Activated naive CD4-positive, alpha-beta T cell treated with anti-CD3 and anti-CD28 coated beads, Interleukin-2, amount 50 U/mL, for 72 hours (primary cell): Measurements from ENCODE around the gene GCN1. TPM values are rescaled to one million over a fixed set of nuclear protein-coding genes. Genes with fewer than 3 reads are reported as not detected.

Experiments used
- ATAC-seq, 2 donors: fragments of 150-1000 bp; cut with Tn5 transposase; 2 replicates each; pipeline ENCODE4 v1.10.0; 2021; ENCODE audit warnings: mild to moderate bottlenecking in 2 of 2, moderate library complexity in 2 of 2
- DNase-seq, 2 donors: peaks; one replicate each; pipeline ENCODE4 v3.0.0; 2021 to 2022; ENCODE audit warnings: low spot score in 2 of 2
- H3K27ac Mint-ChIP-seq, 2 donors: one replicate each; pipeline ENCODE4 v1.8.0; 2022; ENCODE audit warnings: mild to moderate bottlenecking in 2 of 2, mixed read lengths in 2 of 2
- H3K36me3 Mint-ChIP-seq, 2 donors: one replicate each; pipeline ENCODE4 v1.8.0; 2022; ENCODE audit warnings: mixed read lengths in 2 of 2
- H3K9me3 Mint-ChIP-seq, 2 donors: one replicate each; pipeline ENCODE4 v1.8.0; 2022; ENCODE audit warnings: mixed read lengths in 2 of 2
- total RNA-seq, 2 donors: library from RNA; stranded (reverse); gene quantifications; one replicate each; pipeline ENCODE4 v1.2.3, GENCODE V29; 2022

GCN1 gene
- total RNA-seq, 2 donors from 2014 or later: 114 to 131 TPM

- DNase-seq (no peak), ATAC-seq (no peak)
- no peaks in the 10 kb centered on the region for H3K9me3 Mint-ChIP-seq
- H3K27ac Mint-ChIP-seq: peak overlapping the region in 1 of 2 donors; percentile 50
- H3K36me3 Mint-ChIP-seq: peaks cover 14 to 29% of the 10 kb centered on the region in 2 donors
These were observed 52.2 kb downstream of the GCN1 start for GRCh38 chr12:120142231-120142877.

GRCh38 chr12:120141336-120141735, 53.2 kb downstream of the GCN1 start:
- H3K9me3 Mint-ChIP-seq: no peaks in the 10 kb centered on the region

GRCh38 chr12:120140603-120141002, 53.9 kb downstream of the GCN1 start:
- Mint-ChIP-seq H3K36me3 (peaks cover 15 to 29% of the 10 kb centered on the region in 2 donors), H3K27ac (peak overlapping the region in 1 of 2 donors; percentile 19), H3K9me3 (no peaks in the 10 kb centered on the region)
- no peak for ATAC-seq
- DNase-seq: no peak

More at GRCh38 chr12:120141336-120141735, 53.2 kb downstream of the GCN1 start:
- peak overlapping the region in 1 of 2 donors; percentile 19 for H3K27ac Mint-ChIP-seq
- DNase-seq (no peak), ATAC-seq (no peak)
- peaks cover 14 to 29% of the 10 kb centered on the region in 2 donors for H3K36me3 Mint-ChIP-seq

- peak overlapping the region in 1 of 2 donors; percentile 86 for H3K27ac Mint-ChIP-seq
- H3K9me3 Mint-ChIP-seq: no peaks in the 10 kb centered on the region
- H3K36me3 Mint-ChIP-seq: peaks cover 15 to 29% of the 10 kb centered on the region in 2 donors
- ATAC-seq (no peak), DNase-seq (no peak)
These were observed 54.6 kb downstream of the GCN1 start for GRCh38 chr12:120139958-120140357.

- no peaks in the 10 kb centered on the region for H3K9me3 Mint-ChIP-seq
These were observed 56.1 kb downstream of the GCN1 start for GRCh38 chr12:120138366-120138765.

GRCh38 chr12:120137833-120138232, 56.7 kb downstream of the GCN1 start:
- DNase-seq: no peak
- H3K9me3 Mint-ChIP-seq: no peaks in the 10 kb centered on the region
- no peak for ATAC-seq
- H3K27ac Mint-ChIP-seq: no peak overlapping the region
- H3K36me3 Mint-ChIP-seq: peaks cover 22 to 29% of the 10 kb centered on the region in 2 donors

More at GRCh38 chr12:120138366-120138765, 56.1 kb downstream of the GCN1 start:
- H3K36me3 Mint-ChIP-seq: peaks cover 18 to 29% of the 10 kb centered on the region in 2 donors
- no peak for DNase-seq
- no peak overlapping the region for H3K27ac Mint-ChIP-seq
- ATAC-seq: no peak

- Mint-ChIP-seq H3K9me3 (no peaks in the 10 kb centered on the region), H3K36me3 (peaks cover 16 to 23% of the 10 kb centered on the region in 2 donors), H3K27ac (no peak overlapping the region)
- no peak for ATAC-seq
- DNase-seq: no peak
These were observed 58.3 kb downstream of the GCN1 start for GRCh38 chr12:120136093-120136770.

GRCh38 chr12:120134307-120134980, 60.1 kb downstream of the GCN1 start:
- DNase-seq (no peak), ATAC-seq (no peak)
- Mint-ChIP-seq H3K9me3 (no peaks in the 10 kb centered on the region), H3K36me3 (peaks cover 9 to 21% of the 10 kb centered on the region in 2 donors), H3K27ac (no peak overlapping the region)

- no peak for DNase-seq
- no peaks in the 10 kb centered on the region for H3K9me3 Mint-ChIP-seq
- H3K36me3 Mint-ChIP-seq: peaks cover 15 to 27% of the 10 kb centered on the region in 2 donors
- peak overlapping the region; percentile 37 to 81 for H3K27ac Mint-ChIP-seq
- ATAC-seq: no peak
These were observed 61.6 kb downstream of the GCN1 start for GRCh38 chr12:120132863-120133385.

GRCh38 chr12:120132054-120132836, 62.3 kb downstream of the GCN1 start:
- Mint-ChIP-seq H3K36me3 (peaks cover 21 to 27% of the 10 kb centered on the region in 2 donors), H3K9me3 (no peaks in the 10 kb centered on the region), H3K27ac (peak overlapping the region in 1 of 2 donors; percentile 81)
- ATAC-seq (no peak), DNase-seq (no peak)

GRCh38 chr12:120131116-120131515, 63.4 kb downstream of the GCN1 start:
- ATAC-seq (no peak), DNase-seq (no peak)
- Mint-ChIP-seq H3K27ac (peak overlapping the region in 1 of 2 donors; percentile 44), H3K9me3 (no peaks in the 10 kb centered on the region), H3K36me3 (peaks cover 27 to 33% of the 10 kb centered on the region in 2 donors)

- ATAC-seq (no peak), DNase-seq (no peak)
- Mint-ChIP-seq H3K36me3 (peaks cover 27 to 33% of the 10 kb centered on the region in 2 donors), H3K9me3 (no peaks in the 10 kb centered on the region), H3K27ac (peak overlapping the region in 1 of 2 donors; percentile 44)
These were observed 64.5 kb downstream of the GCN1 start for GRCh38 chr12:120130011-120130410.

- H3K36me3 Mint-ChIP-seq: peaks cover 20 to 33% of the 10 kb centered on the region in 2 donors
- DNase-seq (no peak), ATAC-seq (peak in 1 of 2 donors; percentile 55)
- no peaks in the 10 kb centered on the region for H3K9me3 Mint-ChIP-seq
- H3K27ac Mint-ChIP-seq: peak overlapping the region; percentile 86 to 94
These were observed 67.9 kb downstream of the GCN1 start for GRCh38 chr12:120126635-120127005.

GRCh38 chr12:120125792-120126634, 68.5 kb downstream of the GCN1 start:
- H3K27ac Mint-ChIP-seq: peak overlapping the region; percentile 86 to 94
- ATAC-seq: peak; percentile 36 to 66
- H3K9me3 Mint-ChIP-seq: no peaks in the 10 kb centered on the region
- peaks cover 16 to 33% of the 10 kb centered on the region in 2 donors for H3K36me3 Mint-ChIP-seq
- no peak for DNase-seq

- H3K36me3 Mint-ChIP-seq: peaks cover 16 to 33% of the 10 kb centered on the region in 2 donors
- no peak overlapping the region for H3K27ac Mint-ChIP-seq
- no peak for ATAC-seq
- H3K9me3 Mint-ChIP-seq: no peaks in the 10 kb centered on the region
- no peak for DNase-seq
These were observed 69.5 kb downstream of the GCN1 start for GRCh38 chr12:120125029-120125428.
